GM21447 (cell line): Measurements from ENCODE around the gene PRKN.
"Not testable (repeated sequence)": the region's sequence is repeated elsewhere in the genome, so short reads cannot be mapped to it uniquely, and the experiment has no call there.

Source experiments
- ATAC-seq: cut with Tn5 transposase; IDR thresholded peaks from one replicate; pipeline ENCODE4 v1.9.1; 2021; ENCODE audit not compliant: unreplicated experiment

The PRKN gene

DNA sequence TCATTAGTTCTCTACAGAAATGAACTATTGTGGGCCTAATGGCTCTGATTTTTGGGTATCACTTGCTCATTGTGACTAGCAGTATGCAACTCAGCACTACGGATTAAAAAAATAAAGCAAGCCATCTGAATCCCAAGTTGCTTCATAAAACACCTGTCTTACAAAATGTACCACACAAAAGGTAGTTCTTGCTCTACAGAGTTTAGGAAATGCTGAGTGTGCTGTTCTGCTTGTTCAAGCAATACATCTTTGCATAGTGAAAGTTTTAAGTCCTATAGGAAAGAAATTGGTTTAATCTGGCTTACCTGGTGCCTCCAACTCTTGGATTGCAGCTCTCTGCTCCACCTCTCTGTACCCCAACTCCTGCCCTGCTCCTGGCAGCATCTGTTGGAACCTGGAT lies 1187.0 kb downstream of the PRKN start:
- ATAC-seq: no peak

DNA sequence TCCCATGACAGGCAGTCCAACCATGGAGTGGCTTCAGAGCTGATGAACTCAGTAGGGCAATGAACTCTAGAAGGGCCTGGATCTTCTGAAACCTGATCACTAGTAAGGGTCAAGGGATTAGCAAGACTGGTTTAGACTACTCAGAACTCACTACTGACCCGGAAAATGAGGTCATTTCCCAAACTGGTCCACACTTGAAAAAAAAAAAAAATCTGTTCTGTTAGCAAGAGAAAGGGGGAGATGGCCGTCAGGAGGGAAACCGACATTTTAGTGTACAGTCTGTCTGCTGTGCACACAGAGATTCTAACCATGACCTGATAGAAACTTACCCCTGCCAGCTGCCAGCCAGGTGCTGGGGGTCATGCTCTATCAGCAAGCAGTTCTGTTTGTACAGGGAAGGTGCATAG lies 1191.3 kb downstream of the PRKN start:
- no peak for ATAC-seq

DNA sequence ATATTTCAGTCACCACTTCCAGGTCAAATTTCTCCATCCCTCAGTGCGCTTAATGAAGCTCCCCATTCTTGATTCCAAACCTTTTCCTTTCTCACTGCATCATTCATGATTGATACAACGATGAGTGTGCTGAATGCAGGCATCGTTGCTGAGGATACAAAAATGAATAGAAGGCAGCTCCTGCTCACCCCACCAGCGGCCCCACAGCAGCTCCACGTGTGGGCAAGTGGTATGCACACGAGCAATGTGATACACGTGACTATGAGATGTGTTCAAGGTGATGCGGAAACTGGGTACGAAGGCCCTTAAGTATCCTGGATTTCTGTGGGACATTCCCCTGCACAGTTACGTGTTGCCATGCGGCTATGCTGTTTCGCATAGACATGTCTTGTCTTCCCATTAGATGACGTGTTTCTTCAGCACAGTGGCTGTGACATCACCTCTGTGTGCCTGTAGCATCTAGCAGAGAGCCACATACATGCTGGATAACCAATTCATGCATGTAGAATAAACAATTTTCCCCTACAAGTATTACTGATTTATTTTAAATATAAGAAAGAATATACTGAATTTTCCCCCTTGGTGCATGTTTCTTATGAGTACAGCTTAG lies 1193.2 kb downstream of the PRKN start:
- ATAC-seq: no peak

DNA sequence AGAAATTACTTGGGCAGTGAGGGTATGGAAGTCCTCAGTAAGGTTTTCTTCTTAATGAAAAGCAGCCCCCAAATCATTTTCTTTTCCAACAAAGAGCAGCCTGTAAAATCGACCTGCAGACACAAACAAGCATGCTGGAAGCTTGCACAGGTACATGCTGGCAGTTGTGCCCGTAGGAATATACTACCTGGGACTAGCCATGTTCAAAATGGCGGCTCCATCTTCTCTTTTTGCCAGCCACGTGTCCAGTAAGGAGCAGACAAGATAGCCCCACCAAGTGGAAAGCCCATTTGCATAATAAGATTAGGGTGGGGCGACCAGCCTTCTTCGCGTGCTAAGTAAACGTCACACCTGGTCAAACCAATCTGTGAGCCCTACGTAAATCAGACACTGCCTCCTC lies 1194.3 kb downstream of the PRKN start:
- ATAC-seq: no peak

DNA sequence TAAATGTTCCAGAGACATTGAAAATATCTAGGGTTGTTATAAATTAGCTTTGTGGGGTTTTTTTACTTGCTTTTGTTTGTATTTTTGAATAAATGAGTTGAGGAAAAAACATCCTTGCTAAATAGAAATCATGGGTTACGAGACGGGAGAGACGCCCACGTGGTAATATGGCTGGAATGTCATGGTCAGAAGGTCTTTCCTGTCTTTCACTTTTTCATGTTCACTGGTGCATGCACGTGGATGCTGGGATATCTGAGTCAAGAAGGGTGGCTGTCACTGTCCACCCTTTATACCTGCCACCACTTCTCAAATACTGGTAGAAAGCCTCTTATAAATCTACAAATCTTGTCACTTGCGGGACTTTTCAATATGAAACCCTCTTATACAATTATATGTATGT lies 1195.0 kb downstream of the PRKN start:
- no peak for ATAC-seq

DNA sequence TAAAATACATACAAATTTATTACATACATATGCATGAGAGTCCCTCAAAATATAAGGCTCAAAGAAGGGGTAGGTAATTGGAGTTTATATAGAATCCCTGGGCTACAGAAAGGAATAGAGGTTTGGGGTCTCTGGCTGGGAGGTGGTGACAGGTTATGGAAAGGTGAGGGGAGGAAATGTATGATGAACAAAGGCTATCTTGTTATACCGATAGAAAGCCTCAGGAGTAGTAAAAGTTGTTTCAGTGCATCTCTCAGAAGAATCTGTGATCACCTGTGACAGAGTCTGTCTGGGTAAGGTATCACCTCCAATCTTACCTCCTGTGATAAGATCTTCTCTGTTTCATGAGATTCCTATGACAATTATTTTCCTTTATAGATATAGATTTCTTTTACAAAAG lies 1200.8 kb downstream of the PRKN start:
- no peak for ATAC-seq

DNA sequence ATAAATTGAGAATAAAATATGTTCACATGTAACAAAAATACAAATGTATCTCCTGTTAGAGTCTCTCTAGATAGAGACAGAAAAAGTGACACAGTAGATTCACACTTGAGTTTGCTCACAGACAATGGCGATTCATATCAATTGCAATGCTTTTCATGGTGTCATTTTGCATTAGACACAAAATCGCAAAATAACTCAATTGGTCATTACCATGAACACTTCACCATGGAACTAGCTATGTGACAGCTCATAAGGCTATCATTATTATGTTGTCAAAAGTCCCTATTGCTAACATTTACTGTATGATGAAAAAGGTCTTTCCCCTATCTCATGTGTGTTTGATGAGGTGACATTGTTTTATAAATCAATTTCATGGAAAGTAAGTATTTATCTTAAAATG lies 1204.2 kb downstream of the PRKN start:
- no peak for ATAC-seq

DNA sequence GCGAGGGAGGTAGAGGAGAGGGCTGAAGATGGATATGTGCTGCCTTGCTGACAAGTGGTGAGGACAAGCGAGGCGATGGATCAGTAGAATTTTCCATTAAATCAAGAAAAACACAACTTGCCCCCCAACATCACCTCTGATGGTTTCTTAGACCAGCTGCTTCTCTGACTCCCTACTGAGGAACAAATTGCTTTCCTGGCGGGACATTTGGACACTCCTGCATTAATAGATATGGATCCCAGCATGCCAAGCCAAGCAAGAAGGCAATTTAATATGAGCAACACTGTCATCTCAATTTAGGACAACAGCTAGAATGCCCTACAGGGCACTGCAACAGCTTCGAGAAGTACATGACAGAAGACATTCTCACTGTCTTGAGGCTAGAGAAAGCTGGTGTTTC lies 1205.3 kb downstream of the PRKN start:
- ATAC-seq: no peak

DNA sequence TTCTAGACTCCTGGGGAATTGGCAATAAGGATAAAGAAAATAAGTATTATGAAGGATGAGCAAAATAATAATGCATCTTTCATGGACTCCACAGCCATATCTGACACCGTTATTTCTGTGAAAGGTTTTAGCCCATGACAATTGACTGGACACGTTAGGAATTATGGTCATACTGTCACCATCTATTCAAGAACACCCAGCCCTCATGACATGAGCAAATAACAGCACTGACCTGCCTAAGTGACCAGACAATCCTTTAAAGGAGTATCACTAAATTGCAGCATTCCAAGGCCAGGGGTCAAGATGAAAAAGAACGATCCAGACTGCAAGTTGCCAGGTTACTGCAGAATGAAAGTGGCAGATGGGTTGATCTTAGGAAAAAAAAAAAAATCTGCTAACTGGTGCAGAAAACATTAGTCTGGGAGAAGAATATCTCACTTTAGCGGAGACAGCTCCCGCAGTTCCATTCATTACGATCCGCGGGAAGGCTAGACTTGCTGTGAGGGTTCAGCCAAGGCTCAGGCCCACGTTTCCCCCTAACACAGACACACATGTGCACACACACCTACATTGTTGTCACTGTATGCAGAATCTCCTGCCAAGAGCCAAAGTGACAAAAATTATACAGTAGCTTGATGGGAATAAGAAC lies 1216.0 kb downstream of the PRKN start:
- no peak for ATAC-seq

DNA sequence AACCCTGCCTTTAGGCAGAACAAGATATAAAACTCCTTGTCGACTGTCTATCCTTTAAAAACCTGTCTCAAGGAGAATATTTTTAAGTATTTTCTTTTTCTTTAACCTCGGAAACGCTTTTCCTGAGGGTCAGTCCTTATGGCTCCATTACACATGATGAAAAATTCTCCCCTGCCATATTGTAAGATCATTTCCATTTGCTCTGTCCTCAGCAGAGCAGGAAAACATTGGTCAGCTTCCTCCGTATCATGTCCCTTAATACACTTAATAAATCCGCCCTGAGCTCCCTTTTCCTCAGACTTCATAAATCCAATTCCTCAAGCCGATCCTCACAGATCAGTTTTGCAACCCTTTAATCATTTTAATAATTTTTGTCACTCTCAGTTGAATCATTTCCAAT lies 1219.2 kb downstream of the PRKN start:
- no peak for ATAC-seq

DNA sequence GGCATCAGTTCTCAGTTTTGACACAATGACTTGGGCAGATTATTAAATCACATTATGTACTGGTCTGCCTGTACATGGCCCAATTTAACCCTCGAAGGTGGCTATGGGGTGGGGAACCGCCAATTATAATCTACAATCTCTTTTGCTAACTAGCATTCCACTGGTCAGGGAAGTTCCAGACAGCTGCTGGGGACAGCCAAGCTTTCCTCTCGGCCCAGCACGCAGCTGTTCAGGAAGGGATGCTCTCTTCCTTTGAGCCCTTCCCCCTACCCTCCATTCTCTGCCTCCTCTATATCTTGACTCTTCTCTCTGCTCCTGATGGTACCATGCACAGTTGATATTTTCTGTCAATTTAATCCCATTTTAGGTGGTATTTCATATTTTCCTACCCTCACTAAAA lies 1220.2 kb downstream of the PRKN start:
- no peak for ATAC-seq

DNA sequence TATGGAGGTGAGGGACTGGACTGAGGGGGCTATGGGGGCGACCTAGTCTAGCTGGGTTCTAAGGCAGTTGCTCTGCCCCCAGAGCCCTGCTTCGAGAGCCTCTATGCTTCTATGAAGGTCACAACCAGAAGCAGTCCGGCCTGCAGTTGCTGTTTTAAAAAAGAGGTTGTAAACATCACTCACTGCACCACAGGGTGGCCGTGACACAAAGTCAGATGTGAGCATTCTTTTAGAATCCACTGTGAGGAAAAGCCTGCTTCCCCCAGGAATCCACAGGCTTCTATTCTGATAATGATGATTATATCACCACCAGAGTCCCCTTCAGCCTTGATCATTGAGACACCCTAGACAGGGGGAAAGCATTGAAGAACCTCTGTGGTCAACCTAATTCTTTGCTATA lies 1224.0 kb downstream of the PRKN start:
- no peak for ATAC-seq

DNA sequence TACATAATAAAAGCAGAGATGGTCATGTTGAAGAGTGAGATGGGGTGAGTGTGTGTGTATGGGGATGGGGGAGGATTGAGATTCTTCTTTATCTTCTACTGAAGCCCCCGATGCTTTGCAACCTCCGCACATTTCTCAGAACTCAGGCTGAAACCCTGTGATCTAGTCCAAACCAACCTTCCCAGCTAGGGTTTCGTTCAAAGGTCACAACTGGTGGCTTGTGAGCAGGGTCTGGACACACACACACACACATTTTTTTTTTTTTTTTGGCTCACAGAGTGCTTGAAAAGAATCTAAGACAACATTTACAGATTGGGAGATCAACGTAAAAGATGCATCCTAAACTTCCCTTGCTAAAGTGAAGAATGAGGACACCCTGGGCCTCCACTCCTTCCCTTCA lies 1228.7 kb downstream of the PRKN start:
- ATAC-seq: no peak

DNA sequence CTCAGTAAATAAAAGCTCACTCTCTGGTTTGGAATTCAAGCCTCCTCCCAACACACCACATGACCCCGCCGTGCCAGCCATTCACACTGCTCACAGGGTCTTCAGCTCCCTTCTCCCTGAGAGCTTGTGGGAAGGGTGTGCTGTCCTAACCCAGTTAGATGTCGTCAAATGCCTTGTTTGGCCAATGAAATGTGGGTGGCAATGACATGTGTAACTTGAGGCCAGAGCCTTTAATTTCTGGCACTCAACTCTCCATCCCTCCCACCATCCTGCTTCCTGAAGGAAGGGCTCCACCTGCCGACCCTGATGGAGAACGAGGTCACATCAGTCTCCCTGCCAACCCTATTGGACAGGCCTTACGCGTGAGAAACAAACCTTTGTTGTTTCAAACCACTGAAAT lies 1229.2 kb downstream of the PRKN start:
- ATAC-seq: no peak

DNA sequence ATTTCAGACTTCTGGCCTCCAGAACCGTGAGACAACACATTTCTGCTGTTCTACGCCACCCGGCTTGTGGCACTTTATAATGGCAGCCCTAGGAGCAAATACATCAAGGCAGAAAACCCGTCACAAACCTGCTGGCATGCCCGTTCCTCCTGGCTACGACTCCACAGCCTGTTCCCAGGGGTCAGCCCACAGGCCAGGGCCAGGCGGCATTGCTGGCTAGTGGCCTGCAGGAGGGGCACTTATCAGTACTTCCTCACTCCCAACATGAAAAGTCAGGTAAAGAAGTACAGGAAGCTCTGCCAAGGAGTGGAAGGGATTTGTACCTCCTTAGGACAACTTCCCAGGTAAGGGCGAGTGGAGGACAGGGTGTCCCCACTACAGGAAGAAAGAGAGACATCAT lies 1230.6 kb downstream of the PRKN start:
- no peak for ATAC-seq

DNA sequence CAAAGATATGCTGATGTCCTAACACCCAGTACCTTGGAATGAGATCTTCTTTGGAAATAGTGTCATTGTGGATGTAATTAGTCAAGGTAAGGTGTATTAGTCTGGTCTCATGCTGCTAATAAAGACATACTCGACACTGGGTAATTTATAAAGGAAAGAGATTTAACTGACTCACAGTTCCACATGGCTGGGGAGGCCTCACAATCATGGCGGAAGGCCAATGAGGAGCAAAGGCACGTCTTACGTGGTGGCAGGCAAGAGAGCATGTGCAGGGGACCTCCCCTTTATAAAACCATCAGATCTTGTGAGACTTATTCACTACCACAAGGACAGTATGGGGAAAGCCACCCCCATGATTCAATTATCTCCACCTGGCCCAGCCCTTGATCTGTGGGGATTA lies 1231.3 kb downstream of the PRKN start:
- ATAC-seq: not testable (repeated sequence)

DNA sequence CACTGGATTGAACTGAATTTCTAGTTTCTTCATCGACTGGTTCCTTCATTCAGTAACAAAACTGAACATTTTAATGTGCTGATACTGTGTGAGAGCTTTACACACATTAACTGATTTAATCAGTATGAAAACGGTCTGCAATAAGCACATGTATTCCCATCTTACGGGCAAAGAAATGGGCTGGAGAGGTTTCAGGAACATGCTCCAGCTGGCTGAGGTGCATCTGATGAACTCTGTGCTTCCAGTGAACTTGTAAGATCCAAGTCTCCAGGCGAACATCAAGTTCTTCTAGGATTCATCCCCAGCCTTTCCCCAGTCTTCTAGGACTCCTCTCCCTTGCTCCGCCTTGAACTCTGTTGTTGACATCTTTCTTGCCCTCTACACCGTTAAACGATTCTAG lies 1233.0 kb downstream of the PRKN start:
- no peak for ATAC-seq

DNA sequence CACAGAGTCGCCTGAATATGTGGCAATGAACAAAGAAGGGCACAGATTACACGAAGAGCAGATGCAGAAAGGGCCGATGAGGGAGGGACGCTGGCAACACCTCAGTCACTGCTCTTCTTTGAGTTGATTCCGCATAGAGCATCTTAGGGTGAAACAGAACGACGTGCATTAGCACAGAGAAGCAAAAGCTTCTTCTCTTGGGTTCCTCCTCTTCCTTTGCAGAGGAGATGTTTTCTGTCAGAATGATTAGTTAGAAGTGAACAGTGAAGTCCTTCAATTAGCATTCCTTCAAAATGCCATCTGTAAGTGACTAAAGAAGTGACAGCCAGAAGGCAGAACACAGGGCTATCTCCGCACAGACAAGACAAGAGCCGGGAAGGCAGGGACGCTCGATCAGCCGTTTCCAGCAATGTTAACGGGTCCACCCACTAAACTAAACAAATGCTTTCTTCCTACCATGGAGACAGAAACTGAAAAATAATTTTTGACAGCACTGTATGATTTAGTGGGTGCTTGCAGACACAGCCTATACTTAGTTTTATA lies 1233.9 kb downstream of the PRKN start:
- no peak for ATAC-seq

DNA sequence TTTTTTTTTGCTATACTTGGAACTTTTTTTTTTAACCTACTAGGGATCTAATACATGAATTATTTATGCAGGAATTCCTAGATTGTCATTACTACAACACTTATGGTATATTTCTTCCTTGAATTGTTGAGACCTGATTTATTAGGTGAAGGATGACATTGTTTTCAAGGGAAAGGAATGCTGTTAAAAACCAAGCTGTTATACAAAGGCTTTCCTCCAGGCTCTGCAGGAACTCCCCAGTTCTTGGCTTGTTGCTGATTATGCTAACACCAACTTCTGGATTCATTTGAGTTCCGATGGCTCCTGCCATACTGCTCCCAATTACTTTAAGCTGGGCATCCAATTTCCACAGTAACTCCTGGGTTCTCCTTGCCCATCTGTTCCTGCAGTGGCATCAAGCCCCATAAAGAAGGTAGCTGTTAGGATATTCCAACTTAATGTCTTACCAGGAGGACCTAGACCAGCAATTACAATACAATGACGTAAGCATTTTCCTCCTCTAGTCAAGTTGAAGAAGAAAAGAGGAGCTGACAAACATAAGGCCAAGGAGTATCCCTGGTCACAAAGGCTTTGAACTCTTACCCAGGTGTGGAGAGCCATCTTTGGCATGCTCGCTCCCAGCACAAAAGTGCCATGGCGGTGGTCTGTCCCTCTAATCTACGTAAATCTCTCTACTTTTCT lies 1237.8 kb downstream of the PRKN start:
- no peak for ATAC-seq

DNA sequence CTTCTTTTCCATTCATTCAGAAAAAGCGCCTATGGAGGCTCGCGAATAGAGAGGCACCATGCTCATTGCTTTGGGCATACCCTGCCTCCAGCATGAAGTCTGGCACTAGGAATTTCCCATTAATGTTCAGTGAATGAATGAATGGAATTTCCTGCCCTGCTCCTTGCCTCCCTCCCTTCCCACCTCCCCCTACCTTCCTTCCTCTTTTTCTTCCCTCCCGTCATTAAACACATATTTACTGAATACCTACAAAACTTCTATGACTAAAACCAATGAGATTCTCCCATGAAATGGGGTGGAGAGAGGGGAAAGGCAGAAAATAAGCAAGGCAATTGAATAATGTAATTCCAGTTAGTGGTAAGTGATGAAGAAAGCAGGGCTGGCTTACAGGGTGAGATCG lies 1239.9 kb downstream of the PRKN start:
- no peak for ATAC-seq

DNA sequence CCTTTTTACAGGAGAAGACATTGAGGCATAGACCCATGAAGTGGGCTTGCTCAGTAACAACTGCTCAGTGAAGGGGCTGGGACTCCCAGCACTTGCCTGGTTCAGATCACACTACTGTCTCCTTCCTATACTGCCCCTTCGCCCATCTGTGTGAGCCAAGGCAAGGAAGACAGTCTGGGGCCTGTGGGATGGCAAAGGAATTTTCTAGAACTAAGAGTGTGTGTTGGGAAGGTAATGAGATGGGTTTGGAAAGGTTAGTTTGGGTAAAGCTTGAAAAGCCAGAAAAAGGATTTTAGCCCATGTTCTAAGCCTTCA lies 1240.4 kb downstream of the PRKN start:
- ATAC-seq: no peak

DNA sequence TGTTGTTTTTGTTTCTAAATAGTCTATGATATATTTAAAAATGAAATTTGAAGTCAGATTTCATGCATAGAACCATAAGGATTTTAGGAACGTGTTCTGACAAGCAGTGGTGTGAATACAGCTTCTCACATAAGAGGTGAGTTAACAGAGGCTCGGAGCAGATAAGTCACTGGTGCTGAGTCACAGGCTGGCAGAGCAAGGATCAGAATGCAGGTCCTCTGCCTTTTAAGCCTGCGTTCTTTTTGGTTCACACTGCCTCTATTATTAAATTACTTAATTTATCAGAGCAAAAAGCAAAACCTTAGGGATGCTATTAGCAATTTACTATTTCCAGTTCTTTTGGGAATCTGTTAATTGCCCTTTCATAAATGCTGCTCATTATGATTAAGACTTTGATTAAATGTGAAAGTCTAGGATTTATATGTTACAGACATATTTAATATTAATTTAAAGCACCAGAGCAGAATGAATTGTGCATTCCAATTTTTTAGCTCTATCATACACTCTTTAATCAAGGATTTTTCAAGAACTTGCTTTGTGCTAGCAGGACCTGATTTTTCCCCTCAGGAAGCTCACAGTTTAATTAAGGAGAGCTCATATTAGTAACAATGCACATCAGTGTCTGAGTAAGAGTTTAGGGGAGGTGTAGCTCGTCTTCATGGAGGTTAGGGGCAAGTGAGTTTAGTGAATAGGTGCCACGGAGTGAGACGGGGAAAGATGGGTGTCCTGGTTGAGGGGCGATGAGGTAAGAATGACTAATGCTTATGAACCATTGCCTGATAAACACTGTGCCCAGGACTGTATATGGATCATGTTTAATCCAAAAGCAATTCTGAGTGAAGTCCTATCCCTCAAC lies 1241.0 kb downstream of the PRKN start:
- no peak for ATAC-seq
